OCI-LY7 (cell line): ENCODE data around the gene BARX2.

Experiments used
- CTCF ChIP-seq: fragments of 200-600 bp; sonication (generic); conservative IDR thresholded peaks from 2 replicates; pipeline ENCODE4 v1.5.1; 2014; ENCODE audit warnings: mild to moderate bottlenecking, antibody characterized with exemption, low read length, moderate library complexity, mixed read lengths
- EZH2phosphoT487 ChIP-seq: fragments of 200-600 bp; sonication (generic); IDR thresholded peaks from 2 replicates; pipeline ENCODE4 v1.6.1; 2018; ENCODE audit warnings: low read depth, borderline replicate concordance, mild to moderate bottlenecking, mixed run types, antibody characterized with exemption, low read length, moderate library complexity, mixed read lengths

DNA sequence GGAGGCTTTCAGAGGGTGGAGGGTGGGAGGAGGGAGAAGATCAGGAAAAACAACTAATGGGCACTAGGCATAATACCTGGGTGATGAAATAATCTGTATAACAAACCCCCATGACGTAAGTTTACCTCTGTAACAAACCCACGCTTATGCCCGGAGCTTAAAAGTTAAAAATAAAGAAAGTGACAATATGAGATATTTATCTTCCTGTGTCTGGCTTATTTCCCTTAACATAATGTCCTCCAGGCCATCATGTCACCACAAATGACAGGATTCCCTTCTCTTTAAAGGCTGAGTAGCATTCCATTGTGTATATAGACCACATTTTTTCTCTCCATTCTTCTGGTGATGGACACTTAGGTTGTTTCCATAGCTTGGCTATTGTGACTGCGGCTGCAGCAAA lies 79.5 kb downstream of the BARX2 start:
- TF ChIP-seq CTCF, result no peak
- TF ChIP-seq EZH2phosphoT487, result no peak
